MCF 10A (cell line): ENCODE measurements around the gene CDK7. TPM values are rescaled to one million over a fixed set of nuclear protein-coding genes. Genes with fewer than 3 reads are reported as not detected.
"Not testable (repeated sequence)": the region's sequence is repeated elsewhere in the genome, so short reads cannot be mapped to it uniquely, and the experiment has no call there.

Experiments
- BruUV-seq: library from RNA; stranded (reverse); fragments of 400-500 nt; replicated peaks from 2 replicates; lab custom pipeline; 2021; lab: Mats Ljungman, UMichigan
- CTCF ChIA-PET: fragments of 300-600 bp; sonication (Branson Sonifier 250); formaldehyde crosslinking; extraction: SDS; loops from one replicate; lab custom pipeline; 2021; ENCODE audit warnings: antibody characterized with exemption, inconsistent platforms; lab: Yijun Ruan, JAX
- POLR2A ChIA-PET: fragments of 300-600, 350-650 bp; sonication (Branson Sonifier 250); formaldehyde crosslinking; extraction: SDS; loops from one replicate; lab custom pipeline; 2020; ENCODE audit warnings: antibody characterized with exemption, inconsistent platforms; lab: Yijun Ruan, JAX
- DNase-seq: peaks from one replicate; pipeline ENCODE4 v3.0.0-alpha.2; 2018; ENCODE audit not compliant: unreplicated experiment
- H3K27ac Mint-ChIP-seq: one replicate; pipeline ENCODE4 v1.8.0; 2022; ENCODE audit warnings: mild to moderate bottlenecking, low read depth, mixed read lengths; ENCODE audit not compliant: unreplicated experiment
- H3K27me3 Mint-ChIP-seq: one replicate; pipeline ENCODE4 v1.8.0; 2022; ENCODE audit warnings: mixed read lengths; ENCODE audit not compliant: insufficient read depth, unreplicated experiment
- H3K36me3 Mint-ChIP-seq: one replicate; pipeline ENCODE4 v1.8.0; 2022; ENCODE audit warnings: mild to moderate bottlenecking, moderate library complexity, mixed read lengths; ENCODE audit not compliant: insufficient read depth, unreplicated experiment
- H3K4me1 Mint-ChIP-seq: one replicate; pipeline ENCODE4 v1.8.0; 2022; ENCODE audit warnings: mixed read lengths; ENCODE audit not compliant: insufficient read depth, unreplicated experiment
- H3K4me3 Mint-ChIP-seq: one replicate; pipeline ENCODE4 v1.8.0; 2022; ENCODE audit warnings: mild to moderate bottlenecking, moderate library complexity, mixed read lengths; ENCODE audit not compliant: unreplicated experiment
- H3K9me3 Mint-ChIP-seq: one replicate; pipeline ENCODE4 v1.8.0; 2022; ENCODE audit warnings: mixed read lengths; ENCODE audit not compliant: unreplicated experiment
- intact Hi-C: fragments of 100-400 bp; cut with micrococcal nuclease; formaldehyde crosslinking; loops from 2 replicates; pipeline ENCODE4 v1.14.1; 2022
- total RNA-seq: library from RNA; stranded (reverse); gene quantifications from 2 replicates; pipeline ENCODE4 v1.2.3, GENCODE V29; 2022
- TF ChIP-seq, protein P1 (sequence below): fragments of 200-600 bp; IDR thresholded peaks from one replicate; pipeline ENCODE4 v1.8.0; 2022; ENCODE audit warnings: antibody characterized with exemption, mild to moderate bottlenecking; ENCODE audit not compliant: unreplicated experiment

The CDK7 gene
- total RNA-seq, 1 experiment from 2014 or later, result 48.5 TPM

DNA sequence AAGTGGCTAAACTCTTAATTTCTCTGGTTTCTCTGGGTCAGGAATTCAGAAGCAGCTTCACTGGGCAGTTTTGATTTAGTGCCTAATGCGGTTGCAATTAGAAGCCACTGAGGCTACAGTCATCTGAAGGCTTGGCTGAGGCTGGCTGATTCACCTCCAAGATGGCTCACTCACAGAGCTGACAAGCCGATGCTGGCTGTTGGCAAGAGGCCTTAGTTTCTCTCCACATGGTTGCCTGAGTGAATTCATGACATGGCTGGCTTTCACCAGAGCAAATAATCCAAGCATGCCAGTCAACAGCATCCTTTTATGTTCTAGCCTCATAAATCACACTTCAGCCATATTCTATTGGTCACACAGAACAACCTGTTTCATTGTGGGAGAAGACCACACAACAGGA lies 2.8 kb upstream of the CDK7 start:
- Mint-ChIP-seq H3K4me3 (no peak overlapping the region), H3K4me1 (peaks cover 10% of the 10 kb centered on the region), H3K36me3 (peaks cover 22% of the 10 kb centered on the region), H3K27me3 (no peaks in the 10 kb centered on the region), H3K27ac (no peak overlapping the region), H3K9me3 (no peaks in the 10 kb centered on the region)
- TF ChIP-seq, protein P1, sequence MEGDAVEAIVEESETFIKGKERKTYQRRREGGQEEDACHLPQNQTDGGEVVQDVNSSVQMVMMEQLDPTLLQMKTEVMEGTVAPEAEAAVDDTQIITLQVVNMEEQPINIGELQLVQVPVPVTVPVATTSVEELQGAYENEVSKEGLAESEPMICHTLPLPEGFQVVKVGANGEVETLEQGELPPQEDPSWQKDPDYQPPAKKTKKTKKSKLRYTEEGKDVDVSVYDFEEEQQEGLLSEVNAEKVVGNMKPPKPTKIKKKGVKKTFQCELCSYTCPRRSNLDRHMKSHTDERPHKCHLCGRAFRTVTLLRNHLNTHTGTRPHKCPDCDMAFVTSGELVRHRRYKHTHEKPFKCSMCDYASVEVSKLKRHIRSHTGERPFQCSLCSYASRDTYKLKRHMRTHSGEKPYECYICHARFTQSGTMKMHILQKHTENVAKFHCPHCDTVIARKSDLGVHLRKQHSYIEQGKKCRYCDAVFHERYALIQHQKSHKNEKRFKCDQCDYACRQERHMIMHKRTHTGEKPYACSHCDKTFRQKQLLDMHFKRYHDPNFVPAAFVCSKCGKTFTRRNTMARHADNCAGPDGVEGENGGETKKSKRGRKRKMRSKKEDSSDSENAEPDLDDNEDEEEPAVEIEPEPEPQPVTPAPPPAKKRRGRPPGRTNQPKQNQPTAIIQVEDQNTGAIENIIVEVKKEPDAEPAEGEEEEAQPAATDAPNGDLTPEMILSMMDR, result no peak
- ChIA-PET POLR2A (interaction anchor here (5.5 kb wide), 1 partner anchor 13 kb away, joined by 63 read pairs; a partner anchor contains a TSS), CTCF (interaction anchor here (0.7 to 1.6 kb wide), 2 partner anchors 138 to 806 kb away, joined by 3 to 5 read pairs; partner anchors contain the start of gene SLC30A5)
- no TSS peak for BruUV-seq
- intact Hi-C loops, result loop anchor here (10.0 kb wide), 1 partner anchor 67 kb away; the partner anchor contains the start of gene CCNB1
- DNase-seq, result no peak

DNA sequence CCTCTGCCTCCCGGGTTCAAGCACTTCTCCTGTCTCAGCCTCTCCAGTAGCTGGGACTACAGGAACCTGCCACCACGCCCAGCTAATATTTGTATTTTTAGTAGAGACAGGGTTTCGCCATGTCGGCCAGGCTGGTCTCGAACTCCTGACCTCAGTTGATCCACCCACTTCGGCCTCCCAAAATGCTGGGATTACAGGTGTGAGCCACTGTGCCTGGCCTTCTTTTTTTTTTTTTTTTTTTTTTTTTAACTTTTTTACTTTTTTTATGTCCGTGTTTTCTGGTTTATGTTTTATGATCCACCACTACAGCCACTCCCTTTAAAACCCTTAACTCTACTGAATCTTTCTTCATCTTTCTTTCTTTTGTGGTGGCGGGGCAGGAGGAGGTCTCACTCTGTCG lies 2.0 kb downstream of the CDK7 start:
- intact Hi-C loops, result loop anchor here (10.0 kb wide), 1 partner anchor 72 kb away; the partner anchor contains the start of gene CCNB1
- CTCF ChIA-PET, H3K27me3 Mint-ChIP-seq, H3K9me3 Mint-ChIP-seq, BruUV-seq, DNase-seq: not testable (repeated sequence)
- POLR2A ChIA-PET, result interaction anchor here (1.5 to 3.2 kb wide), 2 partner anchors 47 to 97 kb away, joined by 3 to 19 read pairs; partner anchors contain the start of gene CENPH
- Mint-ChIP-seq H3K4me3 (peak overlapping the region; percentile 93), H3K4me1 (peaks cover 39% of the 10 kb centered on the region), H3K27ac (peak overlapping the region; percentile 90), H3K36me3 (peaks cover 52% of the 10 kb centered on the region)

DNA sequence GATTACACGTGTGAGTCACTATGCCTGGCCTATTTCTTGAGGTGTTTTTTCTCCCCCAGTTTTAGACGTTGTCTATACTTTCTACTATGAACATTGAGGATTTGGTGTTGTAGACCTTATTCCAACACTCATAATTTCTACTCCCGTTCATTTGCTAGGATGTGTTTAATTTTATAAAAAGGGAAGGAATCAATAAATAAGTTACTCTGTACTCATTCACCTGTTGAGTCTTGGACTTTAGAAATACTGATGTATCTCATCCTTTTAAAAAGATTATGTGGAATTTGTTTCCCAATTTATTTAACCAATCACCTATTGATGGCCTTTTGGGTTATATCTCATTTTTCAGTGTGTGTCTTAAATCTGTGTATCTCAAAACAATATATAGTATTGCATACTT lies 3.2 kb downstream of the CDK7 start:
- Mint-ChIP-seq H3K27me3 (no peaks in the 10 kb centered on the region), H3K4me1 (peaks cover 40% of the 10 kb centered on the region), H3K4me3 (no peak overlapping the region), H3K27ac (peak overlapping the region; percentile 90), H3K9me3 (peaks cover 6% of the 10 kb centered on the region), H3K36me3 (peaks cover 57% of the 10 kb centered on the region)
- ChIA-PET CTCF (no interaction called here), POLR2A (interaction anchor here (0.6 to 0.9 kb wide), 2 partner anchors 48 to 119 kb away, joined by 3 to 4 read pairs; no protein-coding TSS in a partner anchor)
- intact Hi-C loops, result loop anchor here (10.0 kb wide), 1 partner anchor 73 kb away; the partner anchor contains the start of gene CCNB1
- TF ChIP-seq, protein P1, result no peak
- no TSS peak for BruUV-seq
- no peak for DNase-seq

DNA sequence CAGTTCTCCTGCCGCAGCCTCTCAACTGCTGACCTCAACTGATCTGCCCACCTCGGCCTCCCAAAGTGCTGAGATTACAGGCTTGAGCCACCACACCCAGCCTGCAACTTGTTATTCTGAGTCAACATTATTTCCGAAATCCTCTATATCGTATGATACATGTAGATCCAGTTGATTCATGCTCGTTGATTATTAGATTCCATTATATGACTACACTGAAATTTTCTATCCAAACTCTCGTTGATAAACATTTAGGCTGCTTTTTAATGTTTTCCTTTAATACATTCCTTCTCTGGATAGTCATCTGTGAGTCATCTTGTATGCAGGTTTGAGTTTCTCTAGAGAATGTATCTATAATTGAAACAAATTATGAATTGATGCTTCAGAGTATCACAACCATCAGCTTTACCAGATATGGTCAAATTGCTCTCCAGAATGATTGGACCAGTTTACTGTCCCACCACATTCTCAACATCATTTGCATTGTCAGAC lies 4.1 kb downstream of the CDK7 start:
- POLR2A ChIA-PET, result interaction anchor here (0.9 to 1.5 kb wide), 2 partner anchors 49 to 73 kb away, joined by 3 to 4 read pairs; no protein-coding TSS in a partner anchor
- intact Hi-C loops, result loop anchor here (10.0 kb wide), 1 partner anchor 74 kb away; the partner anchor contains the start of gene CCNB1

More for the DNA sequence above, 4.1 kb downstream of the CDK7 start:
- BruUV-seq, result no TSS peak
- peak; percentile 59 for DNase-seq
- peaks cover 43% of the 10 kb centered on the region for H3K4me1 Mint-ChIP-seq
- peak overlapping the region; percentile 90 for H3K27ac Mint-ChIP-seq
- TF ChIP-seq, protein P1, result no peak
- CTCF ChIA-PET, result no interaction called here
- H3K36me3 Mint-ChIP-seq, result peaks cover 61% of the 10 kb centered on the region
- H3K4me3 Mint-ChIP-seq, result peak overlapping the region; percentile 67
- no peaks in the 10 kb centered on the region for H3K27me3 Mint-ChIP-seq
- peaks cover 6% of the 10 kb centered on the region for H3K9me3 Mint-ChIP-seq
